ENCODE results near the gene FABP3. TPM values are rescaled to one million over a fixed set of nuclear protein-coding genes. Genes with fewer than 3 reads are reported as not detected.

FABP3 gene
- total RNA-seq, 1 donor from 2014 or later, result 30.0 TPM

GRCh38 chr1:31382379-31382989 lies 9.6 kb upstream of the FABP3 start:
- Mint-ChIP-seq H3K9me3 (ENCODE audit: unreplicated experiment) (no peaks in the 10 kb centered on the region), H3K27me3 (ENCODE audit: unreplicated experiment) (no peaks in the 10 kb centered on the region), H3K4me1 (ENCODE audit: unreplicated experiment) (peaks cover 3% of the 10 kb centered on the region), H3K36me3 (ENCODE audit: unreplicated experiment) (no peaks in the 10 kb centered on the region), H3K27ac (ENCODE audit: unreplicated experiment) (no peak overlapping the region), H3K4me3 (ENCODE audit: unreplicated experiment) (no peak overlapping the region)
- no peak for DNase-seq (ENCODE audit: extremely low spot score, unreplicated experiment)
- TF ChIP-seq CTCF (IDR thresholded peaks at IDR 0.05), result no peak

- no peak for TF ChIP-seq CTCF (IDR thresholded peaks at IDR 0.05)
- no peak for DNase-seq (ENCODE audit: extremely low spot score, unreplicated experiment)
- Mint-ChIP-seq H3K27me3 (ENCODE audit: unreplicated experiment) (no peaks in the 10 kb centered on the region), H3K4me3 (ENCODE audit: unreplicated experiment) (no peak overlapping the region), H3K9me3 (ENCODE audit: unreplicated experiment) (no peaks in the 10 kb centered on the region), H3K4me1 (ENCODE audit: unreplicated experiment) (peaks cover 6% of the 10 kb centered on the region), H3K27ac (ENCODE audit: unreplicated experiment) (no peak overlapping the region), H3K36me3 (ENCODE audit: unreplicated experiment) (no peaks in the 10 kb centered on the region)
These were observed 8.8 kb upstream of the FABP3 start for GRCh38 chr1:31381394-31382294.

- no peak overlapping the region for H3K4me3 Mint-ChIP-seq (ENCODE audit: unreplicated experiment)
- H3K27me3 Mint-ChIP-seq (ENCODE audit: unreplicated experiment), result no peaks in the 10 kb centered on the region
- H3K36me3 Mint-ChIP-seq (ENCODE audit: unreplicated experiment), result no peaks in the 10 kb centered on the region
- H3K27ac Mint-ChIP-seq (ENCODE audit: unreplicated experiment), result no peak overlapping the region
- H3K9me3 Mint-ChIP-seq (ENCODE audit: unreplicated experiment), result no peaks in the 10 kb centered on the region
- no peak for TF ChIP-seq CTCF (IDR thresholded peaks at IDR 0.05)
- peaks cover 9% of the 10 kb centered on the region for H3K4me1 Mint-ChIP-seq (ENCODE audit: unreplicated experiment)
- DNase-seq (ENCODE audit: extremely low spot score, unreplicated experiment), result no peak
These were observed 7.3 kb upstream of the FABP3 start for GRCh38 chr1:31380181-31380580.

GRCh38 chr1:31378001-31378400 lies 5.1 kb upstream of the FABP3 start:
- Mint-ChIP-seq H3K4me3 (ENCODE audit: unreplicated experiment) (no peak overlapping the region), H3K27me3 (ENCODE audit: unreplicated experiment) (no peaks in the 10 kb centered on the region), H3K4me1 (ENCODE audit: unreplicated experiment) (peaks cover 29% of the 10 kb centered on the region), H3K9me3 (ENCODE audit: unreplicated experiment) (no peaks in the 10 kb centered on the region), H3K27ac (ENCODE audit: unreplicated experiment) (no peak overlapping the region), H3K36me3 (ENCODE audit: unreplicated experiment) (no peaks in the 10 kb centered on the region)
- no peak for TF ChIP-seq CTCF (IDR thresholded peaks at IDR 0.05)
- DNase-seq (ENCODE audit: extremely low spot score, unreplicated experiment), result no peak

- H3K4me1 Mint-ChIP-seq (ENCODE audit: unreplicated experiment), result peaks cover 34% of the 10 kb centered on the region
- TF ChIP-seq CTCF (IDR thresholded peaks at IDR 0.05), result no peak
- DNase-seq (ENCODE audit: extremely low spot score, unreplicated experiment), result no peak
- no peak overlapping the region for H3K4me3 Mint-ChIP-seq (ENCODE audit: unreplicated experiment)
- H3K36me3 Mint-ChIP-seq (ENCODE audit: unreplicated experiment), result no peaks in the 10 kb centered on the region
- H3K27ac Mint-ChIP-seq (ENCODE audit: unreplicated experiment), result no peak overlapping the region
- H3K9me3 Mint-ChIP-seq (ENCODE audit: unreplicated experiment), result no peaks in the 10 kb centered on the region
- H3K27me3 Mint-ChIP-seq (ENCODE audit: unreplicated experiment), result no peaks in the 10 kb centered on the region
These were observed 4.5 kb upstream of the FABP3 start for GRCh38 chr1:31377364-31377863.

Measured in osteocyte (in vitro differentiated cells).